ENCODE data around the gene INKA1.

The INKA1 gene

DNA sequence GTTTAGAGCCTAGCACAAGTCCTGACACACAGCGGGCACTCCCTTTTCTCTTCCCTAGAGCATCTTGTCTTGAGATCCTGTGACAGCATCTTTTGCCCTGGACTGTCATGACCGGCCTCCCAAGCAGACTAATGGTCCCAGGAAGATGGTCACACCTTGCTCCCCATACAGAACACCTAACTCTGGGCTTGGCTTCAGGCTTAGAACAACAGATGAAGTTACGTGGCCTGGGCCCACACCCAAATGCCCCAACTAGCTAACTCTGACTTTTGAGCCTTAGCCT, 15.9 kb upstream of the INKA1 start:
- no peak for DNase-seq

DNA sequence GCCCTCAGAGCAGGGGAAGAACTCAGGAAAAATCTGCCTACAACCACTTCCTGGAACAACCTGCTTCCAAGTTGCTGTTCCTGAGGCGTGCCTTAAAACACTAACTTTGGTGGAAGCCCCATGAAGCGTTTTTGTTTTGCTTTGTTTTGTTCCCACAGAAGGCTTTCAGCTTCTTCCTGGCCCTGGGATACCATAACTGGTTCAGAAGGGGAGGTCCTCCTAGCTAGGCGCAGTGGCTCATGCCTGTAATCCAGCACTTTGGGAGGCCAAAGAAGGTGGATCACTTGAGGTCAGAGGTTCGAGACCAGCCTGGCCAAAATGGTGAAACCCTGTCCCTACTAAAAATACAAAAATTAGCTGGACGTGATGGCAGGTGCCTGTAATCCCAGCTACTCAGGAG, 15.5 kb upstream of the INKA1 start:
- DNase-seq, result no peak

DNA sequence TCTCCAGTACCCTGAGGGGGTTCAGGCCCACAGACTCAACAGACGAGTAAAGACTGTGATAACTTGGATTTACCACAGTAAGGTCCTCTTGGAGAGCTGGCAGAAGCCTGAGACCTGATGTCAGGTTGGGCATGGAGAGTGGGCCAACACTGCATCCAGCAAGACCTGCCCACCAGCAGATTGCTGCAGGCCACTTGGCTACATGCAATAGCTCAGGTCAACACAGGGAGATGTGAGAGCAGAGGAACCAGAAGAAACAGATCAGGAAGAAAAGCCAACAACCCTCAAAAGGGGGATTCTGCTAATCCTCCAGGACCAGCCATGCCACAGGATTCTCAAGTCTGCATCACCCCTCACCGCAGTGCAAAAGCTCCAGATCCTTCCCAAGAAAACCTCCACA, 15.0 kb upstream of the INKA1 start:
- DNase-seq, result no peak

GRCh38 chr3:49790626-49791411, 12.2 kb upstream of the INKA1 start:
- no peak for DNase-seq

GRCh38 chr3:49791571-49791970, 11.5 kb upstream of the INKA1 start:
- no peak for DNase-seq

- DNase-seq, result no peak
Observed at GRCh38 chr3:49792371-49793150, 10.5 kb upstream of the INKA1 start.

GRCh38 chr3:49793486-49794085, 9.5 kb upstream of the INKA1 start:
- DNase-seq, result no peak

GRCh38 chr3:49794431-49794830, 8.6 kb upstream of the INKA1 start:
- no peak for DNase-seq

GRCh38 chr3:49794926-49795905, 7.8 kb upstream of the INKA1 start:
- no peak for DNase-seq

- DNase-seq, result no peak
Observed at GRCh38 chr3:49799105-49799504, 4.0 kb upstream of the INKA1 start.

DNA sequence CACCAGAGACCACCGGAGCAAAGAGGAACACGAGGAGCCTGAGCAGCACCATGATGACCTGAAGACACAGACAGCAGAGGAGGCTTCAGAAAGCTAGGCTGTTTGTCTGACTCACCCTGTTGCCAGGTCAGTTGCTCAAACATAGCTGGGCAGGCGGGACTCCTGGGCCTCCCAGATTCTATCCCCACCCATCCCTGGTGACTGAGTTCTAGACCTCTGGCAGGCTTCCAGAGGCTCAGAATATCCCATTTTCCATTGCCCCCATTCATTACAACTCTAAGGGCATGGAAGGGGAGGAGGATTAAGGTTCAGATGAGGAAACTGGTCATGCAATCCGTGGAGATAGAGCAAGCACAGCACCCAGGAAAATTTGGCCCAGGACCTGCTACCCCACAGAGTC, 3.3 kb upstream of the INKA1 start, which contains the start of gene CDHR4:
TSS of gene CDHR4 (minus strand) at position 113 of the 400 bp plus-strand sequence. CDS start at position 52, 61 bp downstream.
- no peak for DNase-seq

DNA sequence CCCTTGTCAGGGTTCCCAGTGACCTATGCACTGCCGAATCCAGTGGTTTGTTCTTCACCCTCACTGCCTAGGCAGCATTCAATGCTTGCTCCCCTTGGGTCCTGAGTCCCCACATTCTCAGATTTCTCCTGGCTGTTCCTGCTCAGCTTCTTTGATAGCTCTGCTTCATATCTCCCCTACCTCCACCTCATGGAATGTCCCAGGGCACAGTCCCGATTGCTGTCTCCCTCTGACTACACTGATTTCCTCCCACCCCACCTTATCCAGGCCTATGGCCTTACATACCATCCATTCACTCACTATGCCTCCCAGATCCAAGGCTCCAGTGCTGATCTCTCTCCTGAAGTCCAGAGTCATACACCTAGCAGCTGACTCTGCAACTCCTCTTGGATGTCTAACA, 1.9 kb upstream of the INKA1 start:
- no peak for DNase-seq

- peak; percentile 55 for DNase-seq
Observed at GRCh38 chr3:49803465-49804140, 542 bp downstream of the INKA1 start.

DNA sequence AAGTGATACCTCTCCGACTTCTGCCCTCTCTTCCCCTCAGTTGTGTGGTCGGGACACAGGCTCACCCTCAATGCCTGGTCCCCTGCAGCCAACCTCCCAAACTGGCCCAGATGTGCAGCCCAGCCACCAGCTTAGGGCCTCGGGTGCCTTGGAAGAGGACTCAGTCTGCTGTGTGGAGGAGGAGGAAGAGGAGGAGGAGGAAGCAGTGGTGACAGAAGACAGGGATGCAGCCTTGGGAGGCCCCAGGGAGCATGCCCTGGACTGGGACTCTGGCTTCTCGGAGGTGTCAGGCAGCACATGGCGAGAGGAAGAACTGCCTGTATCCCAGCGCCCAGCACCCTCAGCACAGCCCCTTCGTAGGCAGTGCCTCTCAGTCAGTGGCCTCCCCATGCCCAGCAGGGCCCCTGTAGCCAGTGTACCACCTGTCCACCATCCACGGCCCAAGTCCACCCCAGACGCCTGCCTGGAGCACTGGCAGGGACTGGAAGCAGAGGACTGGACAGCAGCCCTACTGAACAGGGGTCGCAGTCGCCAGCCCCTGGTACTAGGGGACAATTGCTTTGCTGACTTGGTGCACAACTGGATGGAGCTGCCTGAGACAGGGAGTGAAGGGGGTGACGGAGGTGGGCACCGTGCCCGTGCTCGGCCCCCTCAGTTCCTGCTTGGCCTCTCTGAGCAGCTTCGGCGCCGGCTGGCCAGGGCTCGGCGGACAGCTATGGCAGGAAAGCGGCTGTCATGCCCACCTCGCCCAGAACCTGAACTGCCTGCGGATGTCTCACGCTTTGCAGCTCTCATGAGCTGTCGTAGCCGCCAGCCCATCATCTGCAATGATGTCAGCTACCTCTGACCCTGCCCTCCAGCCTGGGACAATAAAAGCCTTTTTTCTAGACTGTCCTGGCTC, 1.3 kb downstream of the INKA1 start:
- no peak for DNase-seq

DNA sequence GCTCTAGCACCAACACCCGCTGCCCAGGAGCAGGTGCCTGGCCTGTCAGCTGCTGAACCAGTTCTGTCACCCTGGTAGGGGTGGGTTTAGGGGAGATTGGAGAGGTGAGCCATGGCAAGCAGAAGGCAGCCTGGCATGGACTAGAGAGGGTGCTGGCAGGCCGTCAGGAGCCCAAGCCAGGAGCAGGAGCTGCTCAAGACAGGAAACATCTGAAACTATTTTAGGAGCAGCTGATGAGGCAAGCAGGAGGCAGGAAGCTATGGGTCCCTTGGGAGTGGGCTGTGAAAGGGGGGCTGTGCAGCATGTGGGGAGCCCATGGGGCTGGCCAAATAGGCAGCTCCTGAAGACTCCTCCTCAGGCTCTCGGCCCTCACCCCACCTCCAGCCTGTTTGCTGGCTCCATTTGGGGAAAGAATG, 2.3 kb downstream of the INKA1 start:
- DNase-seq, result peak; percentile 75

- DNase-seq, result no peak
Observed at GRCh38 chr3:49805897-49806701, 3.0 kb downstream of the INKA1 start.

DNA sequence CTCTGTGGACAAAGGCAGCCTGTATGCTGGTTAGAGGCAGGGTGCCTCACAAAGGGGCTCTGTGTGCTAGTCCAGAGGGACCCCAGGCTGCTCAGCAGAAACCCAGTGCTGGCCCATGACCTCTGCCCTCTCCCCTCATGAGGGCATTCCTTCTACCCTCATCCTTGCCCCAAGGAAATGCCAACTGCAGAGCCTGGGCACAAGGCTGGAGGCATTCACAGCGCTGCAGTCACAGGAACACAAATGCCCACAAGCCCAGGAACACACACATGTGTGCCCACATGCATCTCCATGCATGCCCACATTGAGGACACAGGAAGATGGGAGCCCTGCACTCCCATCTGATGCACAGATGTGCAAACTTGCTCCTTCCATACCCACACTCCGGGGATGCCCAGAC, 3.8 kb downstream of the INKA1 start:
- DNase-seq, result no peak

DNA sequence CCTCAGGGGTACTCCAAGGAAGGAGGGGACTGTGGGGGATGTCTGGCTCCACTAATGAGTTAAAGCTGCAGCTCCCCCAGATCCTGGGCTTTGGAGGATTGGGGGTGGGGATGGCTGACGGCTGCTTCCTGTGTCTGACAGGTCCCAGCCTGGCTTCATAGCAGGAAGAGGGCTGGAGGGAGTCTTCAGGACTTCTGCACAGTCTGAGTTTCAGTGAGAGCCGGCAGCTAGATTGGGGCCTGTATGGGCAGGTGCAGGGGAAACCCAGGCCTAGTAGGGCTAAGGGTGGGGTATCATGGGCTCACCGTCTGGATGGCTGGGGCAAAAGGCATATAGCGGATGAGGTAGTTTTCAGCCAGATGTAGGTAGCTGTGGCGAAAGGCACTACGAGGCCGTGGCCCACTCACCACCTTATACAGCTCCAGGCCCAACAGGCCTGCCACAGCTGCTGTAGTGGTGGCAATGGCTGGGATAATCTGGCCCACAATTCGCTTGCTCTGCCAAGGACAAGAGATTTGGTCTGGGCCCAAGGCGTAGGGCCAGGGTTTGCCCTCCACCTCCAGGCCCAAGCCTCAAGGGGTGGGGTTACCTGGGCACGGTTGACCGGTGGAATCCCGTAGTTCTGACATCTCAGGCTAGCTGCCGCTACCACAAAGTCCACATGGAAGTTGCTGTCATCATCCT, 4.5 kb downstream of the INKA1 start:
- DNase-seq, result no peak

GRCh38 chr3:49812916-49813496, 9.9 kb downstream of the INKA1 start:
- DNase-seq, result no peak

All from RPMI8226 (cell line).